K562 (cell line): ENCODE results near the gene NXPE2. TPM values are rescaled to one million over a fixed set of nuclear protein-coding genes. Genes with fewer than 3 reads are reported as not detected.

Experiments used
- ATAC-seq: fragments of 200-7000 bp; cut with Tn5 transposase; 3 replicates; pipeline ENCODE4 v1.9.1; 2020; ENCODE audit warnings: moderate library complexity
- BruUV-seq: library from RNA; stranded (reverse); fragments of 400-500 nt; replicated peaks from 2 replicates; lab custom pipeline; 2021; lab: Mats Ljungman, UMichigan
- CTCF ChIA-PET: fragments of 300-600 bp; formaldehyde crosslinking; extraction: SDS; loops from one replicate; lab custom pipeline; 2021; ENCODE audit warnings: low intra/inter-chr PET ratio; lab: Yijun Ruan, JAX
- POLR2A ChIA-PET: fragments of 300-600, 350-650 bp; sonication (Branson Sonifier 250); formaldehyde crosslinking; extraction: SDS; loops from one replicate; lab custom pipeline; 2021; ENCODE audit warnings: antibody characterized with exemption, inconsistent platforms; lab: Yijun Ruan, JAX
- DNase-seq, 4 experiments: peaks; one replicate each; pipeline versions ENCODE4 v3.0.0 to v3.0.0-alpha.2; 2011 to 2018; ENCODE audit warnings: low spot score in 3 of 4, mixed read lengths in 3 of 4; ENCODE audit errors: extremely low read depth in 1 of 4
- FAIRE-seq: peaks from 2 replicates; lab custom pipeline; 2011; peaks lifted over from hg19 to GRCh38; lab: Jason Lieb, UNC
- H2AFZ ChIP-seq: 2 replicates; pipeline ENCODE4 v1.6.0; 2011; ENCODE audit warnings: low read depth, low read length, control low read depth, inconsistent platforms
- H3K27ac ChIP-seq: fragments of 200-600 bp; 3 replicates; pipeline ENCODE4 v1.8.0; 2011; ENCODE audit warnings: low read depth, mild to moderate bottlenecking, control low read depth, inconsistent platforms, low read length, moderate library complexity, mixed read lengths; ENCODE audit errors: extremely low read depth
- H3K27me3 ChIP-seq, 2 experiments: fragments of 300-600 bp in 1 of 2; 2 replicates in 1 of 2; 3 replicates in 1 of 2; pipeline versions ENCODE4 v1.6.0 to v1.8.0; 2011; ENCODE audit warnings: inconsistent platforms in 2 of 2, low read length in 2 of 2, mild to moderate bottlenecking in 1 of 2, mixed read lengths in 1 of 2, moderate library complexity in 1 of 2; ENCODE audit not compliant: control insufficient read depth in 2 of 2, insufficient read depth in 2 of 2
- H3K36me3 ChIP-seq: fragments of 300-600 bp; 3 replicates; pipeline ENCODE4 v1.8.0; 2011; ENCODE audit warnings: mild to moderate bottlenecking, low read length, inconsistent platforms; ENCODE audit not compliant: control insufficient read depth, insufficient read depth
- H3K4me1 ChIP-seq, 2 experiments: fragments of 200-600 bp in 1 of 2; replicated peaks in 1 of 2; 2 replicates in 1 of 2; 3 replicates in 1 of 2; pipeline versions ENCODE4 v1.5.1 to v1.8.0; 2011; ENCODE audit warnings: inconsistent platforms in 2 of 2, low read length in 2 of 2, mild to moderate bottlenecking in 1 of 2, mixed read lengths in 1 of 2, moderate library complexity in 1 of 2; ENCODE audit not compliant: control insufficient read depth in 2 of 2, insufficient read depth in 2 of 2
- H3K4me2 ChIP-seq: 2 replicates; pipeline ENCODE4 v1.6.1; 2011; ENCODE audit warnings: low read length, control low read depth, inconsistent platforms, mixed read lengths; ENCODE audit not compliant: insufficient read depth
- H3K4me3 ChIP-seq: fragments of 200-600 bp; sonication (generic), shearing (Covaris generic); 2 replicates; pipeline ENCODE4 v1.5.1; 2016; ENCODE audit warnings: control low read depth, inconsistent platforms
- H3K79me2 ChIP-seq: fragments of 200-600 bp; 3 replicates; pipeline ENCODE4 v1.8.0; 2011; ENCODE audit warnings: low read length, inconsistent platforms; ENCODE audit not compliant: control insufficient read depth, insufficient read depth
- H3K9ac ChIP-seq, 2 experiments: 2 replicates each; pipeline versions ENCODE4 v1.6.0 to v1.6.1; 2011; ENCODE audit warnings: low read depth in 2 of 2, low read length in 2 of 2, control low read depth in 1 of 2, inconsistent platforms in 1 of 2, mild to moderate bottlenecking in 1 of 2, mixed read lengths in 1 of 2; ENCODE audit not compliant: insufficient read depth in 1 of 2
- H3K9me1 ChIP-seq: one replicate; pipeline ENCODE4 v1.6.0; 2011; ENCODE audit warnings: inconsistent platforms, mild to moderate bottlenecking, low read length, moderate library complexity; ENCODE audit not compliant: control insufficient read depth, insufficient read depth
- H3K9me3 ChIP-seq: replicated peaks from 2 replicates; pipeline ENCODE4 v1.5.1; 2011; ENCODE audit warnings: low read depth, low read length, inconsistent platforms; ENCODE audit not compliant: control insufficient read depth, insufficient read depth
- H4K20me1 ChIP-seq: replicated peaks from 2 replicates; pipeline ENCODE4 v1.6.1; 2011; ENCODE audit warnings: low read length, inconsistent platforms, mixed read lengths; ENCODE audit not compliant: control insufficient read depth, insufficient read depth
- FOXP1 ChIP-seq: sonication (generic); formaldehyde crosslinking; IDR thresholded peaks from 2 replicates; pipeline ENCODE4 v1.8.0; 2022; ENCODE audit warnings: mild to moderate bottlenecking, missing genetic modification reagents
- MEF2D ChIP-seq: conservative IDR thresholded peaks from 2 replicates; pipeline ENCODE4 v1.6.1; 2016; ENCODE audit warnings: low read depth, missing genetic modification characterization, missing compliant biosample characterization
- NFE2 ChIP-seq: IDR thresholded peaks from 2 replicates; pipeline ENCODE4 v1.6.1; 2014; ENCODE audit warnings: antibody characterized with exemption, low read depth
- NFRKB ChIP-seq: fragments of 450-650 bp; IDR thresholded peaks from 2 replicates; pipeline ENCODE4 v1.6.1; 2016; ENCODE audit warnings: low read depth
- NFXL1 ChIP-seq: fragments of 450-650 bp; formaldehyde crosslinking; IDR thresholded peaks from 2 replicates; pipeline ENCODE4 v1.4.0; 2021; ENCODE audit warnings: mild to moderate bottlenecking
- PHF8 ChIP-seq: fragments of 200-600 bp; sonication (generic); IDR thresholded peaks from 2 replicates; pipeline ENCODE4 v1.6.1; 2012; ENCODE audit warnings: mixed run types, mild to moderate bottlenecking, inconsistent platforms, low read length, moderate library complexity, borderline replicate concordance
- POLR2A ChIP-seq: fragments of 450-650 bp; conservative IDR thresholded peaks from 2 replicates; pipeline ENCODE4 v1.6.1; 2016
- POLR2G ChIP-seq: fragments of 200-400 bp; formaldehyde crosslinking; IDR thresholded peaks from 2 replicates; pipeline ENCODE4 v1.6.1; 2017; ENCODE audit warnings: low read depth, mild to moderate bottlenecking, antibody characterized with exemption, low read length, moderate library complexity
- RBM25 ChIP-seq: fragments of 200-400 bp; formaldehyde crosslinking; IDR thresholded peaks from 2 replicates; pipeline ENCODE4 v1.6.1; 2018; ENCODE audit warnings: low read length, low read depth, moderate library complexity; ENCODE audit not compliant: severe bottlenecking
- ZBTB2 ChIP-seq: fragments of 450-650 bp; IDR thresholded peaks from 2 replicates; pipeline ENCODE4 v1.6.1; 2016; ENCODE audit warnings: antibody characterized with exemption
- ZNF121 ChIP-seq: sonication (generic); formaldehyde crosslinking; conservative IDR thresholded peaks from 2 replicates; pipeline ENCODE4 v1.8.0; 2022; ENCODE audit warnings: missing genetic modification reagents
- ZNF717 ChIP-seq: fragments of 250-450 bp; sonication (Bioruptor Pico); IDR thresholded peaks from 2 replicates; pipeline ENCODE4 v1.5.0; 2021
- ZZZ3 ChIP-seq: fragments of 450-650 bp; IDR thresholded peaks from 2 replicates; pipeline ENCODE4 v1.6.1; 2016; ENCODE audit warnings: antibody characterized with exemption, mild to moderate bottlenecking, moderate library complexity
- WGBS: fragments of 100-300 bp; shearing (Covaris generic); methylation state at CpG from one replicate; pipeline ENCODE4 v1.1.6; 2016; ENCODE audit warnings: low coverage, mixed read lengths; ENCODE audit not compliant: insufficient coverage; ENCODE audit errors: missing lambda C conversion rate; 5-methylcytosine and 5-hydroxymethylcytosine counted together
- in situ Hi-C: fragments of 300-500 bp; cut with MboI; formaldehyde crosslinking; loops from 4 replicates; pipeline ENCODE4 v1.15.0; 2018; ENCODE audit warnings: inconsistent platforms, mixed read lengths
- intact Hi-C: fragments of 100-400 bp; cut with micrococcal nuclease; formaldehyde crosslinking; loops from 2 replicates; pipeline ENCODE4 v1.14.2; 2022
- polyA plus RNA-seq, 8 experiments: library from polyadenylated mRNA; depleted of rRNA in 4 of 8; stranded (reverse) in 5 of 8; unstranded in 3 of 8; fragments of >200 nt; fragmentation: Nextera tagmentation in 2 of 8; fragmentation: Illumina TruSeq in 1 of 8; extraction: Ambion mirVana in 2 of 8; extraction: Trizol in 1 of 8; gene quantifications; 2 replicates each; pipeline versions ENCODE4 v1.2.1 to v1.2.3, GENCODE V29; 2011 to 2014; ENCODE audit warnings: inconsistent platforms in 1 of 8, missing spikeins in 1 of 8
- total RNA-seq, 7 experiments: library from RNA; depleted of rRNA in 6 of 7; stranded (reverse); fragments of >200 nt in 6 of 7; fragmentation: Illumina TruSeq in 2 of 7; extraction: Trizol in 2 of 7; gene quantifications; 2 replicates each; pipeline versions ENCODE4 v1.2.1 to v1.2.3, GENCODE V29; 2011 to 2021; ENCODE audit warnings: low replicate concordance in 1 of 7

NXPE2 gene
- total and polyA plus RNA-seq, 9 of the 15 experiments (the other 6 are each of a cell fraction or from before 2014, with no cell fraction given) = not detected

- no peak overlapping the region for H3K27ac ChIP-seq
- 0% methylated on average over 4 of the region's 4 CpGs for WGBS
- no peak overlapping the region for H3K9ac ChIP-seq
- TF ChIP-seq MEF2D (tag) = no peak
- TF ChIP-seq ZNF717 (CRISPR knock-in tag) = no peak
- TF ChIP-seq ZBTB2 = no peak
- no peak for TF ChIP-seq NFXL1 (CRISPR knock-in tag)
- TF ChIP-seq POLR2G = no peak
- no peak for TF ChIP-seq ZZZ3
- no peak for TF ChIP-seq FOXP1 (CRISPR knock-in tag)
- TF ChIP-seq NFRKB = no peak
- TF ChIP-seq ZNF121 = no peak
- no peak for TF ChIP-seq RBM25
- no peak for TF ChIP-seq POLR2A
- TF ChIP-seq PHF8 = no peak
- no peak for TF ChIP-seq NFE2
- H3K9me3 ChIP-seq = no peaks in the 10 kb centered on the region
- no peaks in the 10 kb centered on the region for H3K79me2 ChIP-seq
- no peaks in the 10 kb centered on the region for H3K9me1 ChIP-seq
- no peaks in the 10 kb centered on the region for H3K27me3 ChIP-seq
- H2AFZ ChIP-seq = no peak overlapping the region
- no peak for FAIRE-seq
- no peaks in the 10 kb centered on the region for H4K20me1 ChIP-seq
- H3K4me2 ChIP-seq = no peak overlapping the region
- ChIA-PET CTCF (no interaction called here), POLR2A (no interaction called here)
- no peak overlapping the region for H3K4me3 ChIP-seq
- ATAC-seq = no peak
- no peaks in the 10 kb centered on the region for H3K36me3 ChIP-seq
- in situ Hi-C loops = loop anchor here (10.0 kb wide), 1 partner anchor 142 kb away; the partner anchor contains the start of gene NXPE4
- BruUV-seq = no TSS peak
- no peaks in the 10 kb centered on the region for H3K4me1 ChIP-seq
- DNase-seq = no peak
- intact Hi-C loops = no loop called here
Measured at GRCh38 chr11:114736806-114737205, 58.5 kb downstream of the NXPE2 start.
